VCaP (cell line): ENCODE data around the gene IDUA.
A peak's percentile ranks its signal among the peaks of the same experiment; 100 is the strongest.
"Not testable (repeated sequence)": the region's sequence is repeated elsewhere in the genome, so short reads cannot be mapped to it uniquely, and the experiment has no call there.

Source experiments
- H3K27ac ChIP-seq: fragments of 450-650 bp; 2 replicates; pipeline ENCODE4 v1.5.1; 2017
- TF ChIP-seq, protein P1 (sequence below): fragments of 450-650 bp; conservative IDR thresholded peaks from 2 replicates; pipeline ENCODE4 v1.5.1; 2017; ENCODE audit warnings: mild to moderate bottlenecking, moderate library complexity

Gene IDUA

GRCh38 chr4:1042352-1043055, 55.7 kb downstream of the IDUA start:
- TF ChIP-seq, protein P1, sequence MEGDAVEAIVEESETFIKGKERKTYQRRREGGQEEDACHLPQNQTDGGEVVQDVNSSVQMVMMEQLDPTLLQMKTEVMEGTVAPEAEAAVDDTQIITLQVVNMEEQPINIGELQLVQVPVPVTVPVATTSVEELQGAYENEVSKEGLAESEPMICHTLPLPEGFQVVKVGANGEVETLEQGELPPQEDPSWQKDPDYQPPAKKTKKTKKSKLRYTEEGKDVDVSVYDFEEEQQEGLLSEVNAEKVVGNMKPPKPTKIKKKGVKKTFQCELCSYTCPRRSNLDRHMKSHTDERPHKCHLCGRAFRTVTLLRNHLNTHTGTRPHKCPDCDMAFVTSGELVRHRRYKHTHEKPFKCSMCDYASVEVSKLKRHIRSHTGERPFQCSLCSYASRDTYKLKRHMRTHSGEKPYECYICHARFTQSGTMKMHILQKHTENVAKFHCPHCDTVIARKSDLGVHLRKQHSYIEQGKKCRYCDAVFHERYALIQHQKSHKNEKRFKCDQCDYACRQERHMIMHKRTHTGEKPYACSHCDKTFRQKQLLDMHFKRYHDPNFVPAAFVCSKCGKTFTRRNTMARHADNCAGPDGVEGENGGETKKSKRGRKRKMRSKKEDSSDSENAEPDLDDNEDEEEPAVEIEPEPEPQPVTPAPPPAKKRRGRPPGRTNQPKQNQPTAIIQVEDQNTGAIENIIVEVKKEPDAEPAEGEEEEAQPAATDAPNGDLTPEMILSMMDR = no peak
- peak overlapping the region; percentile 69 for H3K27ac ChIP-seq

DNA sequence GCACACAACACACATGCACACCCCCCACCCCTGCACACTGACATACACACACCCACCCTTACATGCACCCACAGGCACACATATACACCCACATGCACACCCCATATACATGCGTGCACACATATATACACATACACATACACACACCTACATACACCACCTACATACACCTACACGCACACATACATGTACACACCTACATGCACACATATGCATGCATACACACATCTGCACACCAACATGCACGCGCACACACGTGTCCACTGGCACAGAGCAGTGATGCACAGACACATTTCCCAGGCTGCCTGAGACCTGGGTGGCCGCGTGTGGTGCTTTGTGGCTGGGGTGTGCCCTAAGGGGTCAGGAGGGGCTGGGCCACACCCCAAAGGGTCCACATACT, 56.3 kb downstream of the IDUA start:
- H3K27ac ChIP-seq = no peak overlapping the region
- TF ChIP-seq, protein P1 = no peak

DNA sequence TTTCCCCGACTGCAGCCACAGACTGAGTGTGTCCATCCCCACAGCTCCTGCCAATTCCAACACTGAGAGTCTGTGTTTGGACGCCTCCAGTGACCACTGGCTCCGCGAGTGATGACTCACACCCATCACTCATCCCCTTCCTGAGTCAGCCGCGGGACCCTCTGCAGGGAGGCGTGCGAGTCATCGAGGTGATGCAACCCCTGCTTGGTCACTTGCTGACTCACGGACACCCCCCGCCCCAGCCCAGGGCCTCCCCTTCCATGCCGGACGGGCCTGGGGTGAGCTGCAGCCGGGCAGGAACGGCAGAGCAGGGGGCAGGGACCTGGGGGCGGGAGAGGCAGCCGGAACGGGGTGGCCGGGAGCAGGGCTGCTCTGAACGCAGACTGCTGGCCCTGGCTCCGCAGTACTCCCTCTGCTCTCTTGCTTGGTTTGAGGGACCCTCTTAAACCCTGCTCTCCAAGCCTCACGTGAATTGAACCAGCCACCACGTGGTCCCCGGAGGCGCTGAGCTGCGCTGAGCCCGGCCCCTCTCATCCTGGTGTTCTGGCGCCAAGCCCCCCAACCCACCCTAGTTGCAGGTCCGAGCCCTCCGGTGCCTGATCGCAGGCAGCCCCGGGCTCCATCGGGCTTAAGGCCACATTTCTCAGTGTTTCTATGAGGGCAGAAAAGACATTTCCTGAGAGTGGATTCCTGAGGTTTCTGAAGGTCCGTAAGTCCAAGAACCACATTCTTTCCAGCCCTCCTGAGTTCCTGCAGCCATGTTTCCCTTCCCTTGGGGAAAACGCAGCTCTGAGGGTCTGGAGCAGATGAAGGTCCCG, 57.0 kb downstream of the IDUA start:
- H3K27ac ChIP-seq = peak overlapping the region; percentile 42; the same call in 1 of the 2 replicates
- TF ChIP-seq, protein P1 = no peak

DNA sequence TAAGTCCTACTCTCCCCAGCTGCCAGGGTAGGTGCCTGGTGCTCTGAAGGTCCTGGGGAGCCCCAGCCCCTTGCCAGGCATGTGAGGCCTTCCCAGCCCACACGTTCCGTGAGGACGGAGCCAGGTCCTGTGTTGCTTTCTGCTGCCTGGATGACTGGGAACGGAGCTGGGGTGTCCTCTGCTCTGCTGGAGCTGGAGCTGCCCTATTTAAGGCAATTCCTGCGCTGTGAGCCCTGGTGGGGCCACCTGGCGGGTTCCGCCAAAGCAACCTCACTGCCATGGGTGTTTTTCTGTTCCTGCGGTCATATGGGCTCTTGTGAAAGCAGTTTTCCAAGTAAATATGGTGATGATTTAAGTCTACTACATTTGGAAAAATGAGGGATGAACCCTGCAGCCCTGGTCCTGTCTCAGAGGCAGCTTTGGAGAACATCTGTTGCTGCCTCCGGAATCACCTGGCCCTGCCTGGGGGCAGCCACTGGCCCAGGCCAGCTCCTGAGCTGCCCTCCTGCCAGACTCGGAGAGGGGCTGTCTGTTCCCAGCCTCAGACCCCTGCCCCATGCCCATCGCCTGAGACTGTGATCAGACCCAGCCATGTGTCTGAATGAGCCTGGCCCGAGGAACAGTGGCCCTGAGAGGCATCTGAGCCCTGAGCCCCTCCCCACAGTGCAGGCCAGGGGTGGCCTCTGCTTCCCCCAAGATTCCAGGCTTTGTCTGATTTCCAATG, 57.8 kb downstream of the IDUA start:
- peak overlapping the region; percentile 42; the same call in 1 of the 2 replicates for H3K27ac ChIP-seq

DNA sequence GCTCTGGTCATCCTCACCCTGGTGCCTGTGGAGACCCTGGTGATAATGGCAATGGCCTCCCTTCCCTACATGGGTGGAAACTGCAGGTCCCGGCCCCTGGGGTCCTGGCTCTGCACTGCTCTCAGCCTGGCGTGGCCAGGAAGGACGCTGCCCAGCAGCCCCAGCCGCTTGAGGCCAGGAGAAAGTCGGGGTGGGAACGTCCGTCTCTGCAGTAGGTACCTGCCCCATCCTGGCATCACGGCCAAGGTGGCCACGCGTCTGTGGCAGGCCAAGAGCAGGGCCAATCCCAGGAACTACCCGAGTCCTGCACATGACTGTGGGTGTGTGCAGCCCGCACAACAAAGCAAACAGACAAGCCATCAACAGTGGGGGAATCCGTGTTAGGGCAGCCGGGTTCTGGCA, 58.4 kb downstream of the IDUA start:
- TF ChIP-seq, protein P1 = no peak
- H3K27ac ChIP-seq = peak overlapping the region; percentile 42; the same call in 1 of the 2 replicates

More for the DNA sequence above, 57.8 kb downstream of the IDUA start:
- TF ChIP-seq, protein P1 = no peak

- peak overlapping the region; percentile 42; the same call in 1 of the 2 replicates for H3K27ac ChIP-seq
- TF ChIP-seq, protein P1 = no peak
Measured at GRCh38 chr4:1045595-1046201, 58.9 kb downstream of the IDUA start.

- H3K27ac ChIP-seq = not testable (repeated sequence)
Measured at GRCh38 chr4:1046581-1047011, 59.8 kb downstream of the IDUA start.
